ENCODE results near the gene DHX32. TPM values are rescaled to one million over a fixed set of nuclear protein-coding genes. Genes with fewer than 3 reads are reported as not detected.

The DHX32 gene, protein sequence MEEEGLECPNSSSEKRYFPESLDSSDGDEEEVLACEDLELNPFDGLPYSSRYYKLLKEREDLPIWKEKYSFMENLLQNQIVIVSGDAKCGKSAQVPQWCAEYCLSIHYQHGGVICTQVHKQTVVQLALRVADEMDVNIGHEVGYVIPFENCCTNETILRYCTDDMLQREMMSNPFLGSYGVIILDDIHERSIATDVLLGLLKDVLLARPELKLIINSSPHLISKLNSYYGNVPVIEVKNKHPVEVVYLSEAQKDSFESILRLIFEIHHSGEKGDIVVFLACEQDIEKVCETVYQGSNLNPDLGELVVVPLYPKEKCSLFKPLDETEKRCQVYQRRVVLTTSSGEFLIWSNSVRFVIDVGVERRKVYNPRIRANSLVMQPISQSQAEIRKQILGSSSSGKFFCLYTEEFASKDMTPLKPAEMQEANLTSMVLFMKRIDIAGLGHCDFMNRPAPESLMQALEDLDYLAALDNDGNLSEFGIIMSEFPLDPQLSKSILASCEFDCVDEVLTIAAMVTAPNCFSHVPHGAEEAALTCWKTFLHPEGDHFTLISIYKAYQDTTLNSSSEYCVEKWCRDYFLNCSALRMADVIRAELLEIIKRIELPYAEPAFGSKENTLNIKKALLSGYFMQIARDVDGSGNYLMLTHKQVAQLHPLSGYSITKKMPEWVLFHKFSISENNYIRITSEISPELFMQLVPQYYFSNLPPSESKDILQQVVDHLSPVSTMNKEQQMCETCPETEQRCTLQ
- 23.6 and 29.4 TPM in 2 replicates for total RNA-seq

DNA sequence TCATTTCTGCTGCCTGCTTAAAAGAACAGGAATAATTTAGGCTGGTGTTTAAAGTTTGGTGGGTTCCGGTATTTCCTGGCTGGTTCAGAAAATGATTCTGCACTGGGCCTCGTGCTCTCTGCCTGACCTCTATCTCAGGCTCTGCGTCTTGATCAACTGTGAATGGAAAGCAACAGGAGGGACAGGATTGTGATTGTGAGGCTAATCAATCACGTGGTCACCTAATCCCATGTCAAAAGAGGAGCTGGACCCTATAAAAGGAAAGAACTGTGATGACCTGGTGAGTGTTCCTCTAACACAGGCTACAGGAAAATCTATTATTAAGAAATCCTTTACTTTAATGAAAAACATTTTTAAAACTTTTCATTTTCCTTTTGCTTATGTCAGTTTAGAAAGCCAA lies at the start of gene DHX32:
Gene DHX32, minus strand, starts transcription at position 101 of the 400 bp plus-strand sequence. CDS start 468 bp downstream, outside the sequence.

GRCh38 chr10:125896088-125896934 lies 15.2 kb upstream of the DHX32 start, which contains the start of gene FANK1:
TSS of gene FANK1 (plus strand) at chr10:125896564. CDS start at chr10:125896643, 79 bp downstream.

DNA sequence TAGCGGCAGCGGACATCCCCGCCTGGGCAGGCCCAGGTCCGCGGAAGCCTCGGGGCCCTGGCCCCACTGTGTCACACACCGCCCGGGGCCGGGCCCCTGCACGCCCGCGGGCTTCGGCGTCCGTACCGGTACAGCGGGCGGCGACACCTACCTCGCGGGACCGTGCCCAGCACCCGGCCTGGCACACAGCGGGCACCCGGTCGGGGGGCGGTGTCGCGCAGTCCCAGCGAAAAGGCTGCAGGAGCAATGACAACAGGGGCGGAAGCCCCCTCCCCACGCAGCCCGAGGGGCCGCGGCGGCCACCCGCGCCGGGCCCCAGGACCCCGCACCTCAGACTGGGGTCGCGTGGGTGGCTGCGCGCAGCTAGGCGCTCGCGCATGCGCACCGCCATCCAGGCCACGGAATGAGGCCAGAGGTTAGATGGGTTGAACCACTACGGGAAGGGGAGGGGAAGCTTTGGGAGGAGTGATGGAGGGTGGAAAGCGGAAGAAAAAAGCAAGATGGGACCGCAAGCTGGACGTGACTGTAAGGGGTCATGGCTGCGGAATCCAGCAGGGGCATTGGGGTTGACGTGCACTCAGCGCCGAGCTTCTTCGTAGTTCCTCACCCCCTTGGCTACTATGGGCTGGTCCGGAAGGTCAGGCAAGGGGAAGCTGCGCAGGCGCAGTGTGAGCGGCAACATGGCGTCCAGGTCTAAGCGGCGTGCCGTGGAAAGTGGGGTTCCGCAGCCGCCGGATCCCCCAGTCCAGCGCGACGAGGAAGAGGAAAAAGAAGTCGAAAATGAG lies 58.0 kb downstream of the DHX32 start, which contains the start of the genes BCCIP and UROS:
Gene BCCIP, plus strand, starts transcription at position 669 of the 785 bp plus-strand sequence. Its CDS starts 12 bp downstream, at position 681.
Gene UROS, minus strand, starts transcription at position 381 of the 785 bp plus-strand sequence. CDS start 6,759 bp downstream, outside the sequence.

Other genes starting within 250 kb of the DHX32 start
- gene TEX36, start 198.1 kb downstream of the DHX32 start, total RNA-seq = not detected in 2 replicates
- gene EDRF1, start 161.6 kb downstream of the DHX32 start, total RNA-seq = 8.4 and 12.7 TPM in 2 replicates
- gene MMP21, start 105.5 kb downstream of the DHX32 start, total RNA-seq = 0.13 TPM in 1 of 2 replicates, not detected in the other
- gene UROS, start 58.0 kb downstream of the DHX32 start, total RNA-seq = 48.4 and 51.5 TPM in 2 replicates
- 12.9 and 41.2 TPM in 2 replicates for gene BCCIP, start 57.7 kb downstream of the DHX32 start, total RNA-seq
- 1.8 and 2.9 TPM in 2 replicates for gene FANK1, start 15.3 kb upstream of the DHX32 start, total RNA-seq

Measured in mesangial cell (primary cell).